HepG2 (cell line): ENCODE results near the gene PRSS8. TPM values are rescaled to one million over a fixed set of nuclear protein-coding genes. Genes with fewer than 3 reads are reported as not detected.

Source experiments
- ATAC-seq: fragments of 200-7000 bp; cut with Tn5 transposase; 3 replicates; pipeline ENCODE4 v1.9.1; 2020; ENCODE audit warnings: mild to moderate bottlenecking, moderate library complexity
- BruUV-seq: library from RNA; stranded (reverse); fragments of 400-500 nt; replicated peaks from 2 replicates; lab custom pipeline; 2021; lab: Mats Ljungman, UMichigan
- CTCF ChIA-PET: fragments of 300-600 bp; formaldehyde crosslinking; extraction: SDS; loops from one replicate; lab custom pipeline; 2021; ENCODE audit warnings: low total read pairs, inconsistent platforms, low intra/inter-chr PET ratio; lab: Yijun Ruan, JAX
- POLR2A ChIA-PET: fragments of 350-600 bp; sonication (Branson Sonifier 250); formaldehyde crosslinking; loops from one replicate; lab custom pipeline; 2020; ENCODE audit warnings: antibody characterized with exemption, inconsistent platforms; lab: Yijun Ruan, JAX
- DNase-seq: peaks from one replicate; pipeline ENCODE4 v3.0.0-alpha.2; 2015; ENCODE audit warnings: low spot score
- FAIRE-seq: peaks from 3 replicates; lab custom pipeline; 2011; peaks lifted over from hg19 to GRCh38; lab: Jason Lieb, UNC
- H2AFZ ChIP-seq: one replicate; pipeline ENCODE4 v1.6.1; 2011; ENCODE audit warnings: low read length, inconsistent platforms
- H3K27ac ChIP-seq: fragments of 300-600 bp; 3 replicates; pipeline ENCODE4 v1.8.0; 2011; ENCODE audit warnings: mixed run types, mild to moderate bottlenecking, mixed read lengths, low read length, inconsistent platforms; ENCODE audit not compliant: insufficient read depth; ENCODE audit errors: extremely low read length
- H3K27me3 ChIP-seq, 2 experiments: fragments of 200-600 bp in 1 of 2; 2 replicates in 1 of 2; 3 replicates in 1 of 2; pipeline versions ENCODE4 v1.6.0 to v1.8.0; 2011; ENCODE audit warnings: low read length in 2 of 2, mild to moderate bottlenecking in 2 of 2, moderate library complexity in 2 of 2, inconsistent platforms in 1 of 2; ENCODE audit not compliant: insufficient read depth in 2 of 2, control insufficient read depth in 1 of 2
- H3K36me3 ChIP-seq, 2 experiments: fragments of 200-600 bp in 1 of 2; replicated peaks in 1 of 2; 2 replicates in 1 of 2; 3 replicates in 1 of 2; pipeline versions ENCODE4 v1.5.1 to v1.8.0; 2011; ENCODE audit warnings: low read length in 2 of 2, inconsistent platforms in 1 of 2; ENCODE audit not compliant: insufficient read depth in 2 of 2, control insufficient read depth in 1 of 2
- H3K4me1 ChIP-seq: 2 replicates; pipeline ENCODE4 v1.5.1; 2012; ENCODE audit warnings: low read length, inconsistent platforms; ENCODE audit not compliant: insufficient read depth
- H3K4me2 ChIP-seq: 2 replicates; pipeline ENCODE4 v1.6.0; 2011; ENCODE audit warnings: low read depth, low read length, inconsistent platforms
- H3K4me3 ChIP-seq, 3 experiments: fragments of 200-600 bp in 1 of 3; sonication (generic), shearing (Covaris generic) in 1 of 3; replicated peaks in 1 of 3; 2 replicates each; pipeline ENCODE4 v1.5.1; 2011 to 2016; ENCODE audit warnings: low read length in 3 of 3, inconsistent platforms in 2 of 3, low read depth in 2 of 3, mild to moderate bottlenecking in 2 of 3, control low read depth in 1 of 3, mixed read lengths in 1 of 3; ENCODE audit not compliant: insufficient read depth in 1 of 3
- H3K79me2 ChIP-seq: one replicate; pipeline ENCODE4 v1.6.1; 2011; ENCODE audit warnings: low read length, inconsistent platforms; ENCODE audit not compliant: insufficient read depth
- H3K9ac ChIP-seq: 2 replicates; pipeline ENCODE4 v1.6.0; 2011; ENCODE audit warnings: mild to moderate bottlenecking, low read depth, low read length, inconsistent platforms; ENCODE audit not compliant: insufficient read depth
- H3K9me3 ChIP-seq: 2 replicates; pipeline ENCODE4 v1.5.1; 2012; ENCODE audit warnings: mild to moderate bottlenecking, low read length
- H4K20me1 ChIP-seq: 2 replicates; pipeline ENCODE4 v1.6.0; 2011; ENCODE audit warnings: inconsistent platforms, mild to moderate bottlenecking, low read length, moderate library complexity; ENCODE audit not compliant: insufficient read depth
- ELF1 ChIP-seq: sonication (generic); formaldehyde crosslinking; IDR thresholded peaks from 2 replicates; pipeline ENCODE4 v1.4.0; 2020; ENCODE audit warnings: missing genetic modification reagents
- HOXA5 ChIP-seq: sonication (generic); formaldehyde crosslinking; IDR thresholded peaks from 2 replicates; pipeline ENCODE4 v1.4.0; 2020; ENCODE audit warnings: missing genetic modification reagents
- SNAPC4 ChIP-seq: sonication (generic); formaldehyde crosslinking; IDR thresholded peaks from 2 replicates; pipeline ENCODE4 v1.4.0; 2020; ENCODE audit warnings: mild to moderate bottlenecking, missing genetic modification reagents
- ZNF136 ChIP-seq: sonication (generic); formaldehyde crosslinking; IDR thresholded peaks from 2 replicates; pipeline ENCODE4 v1.8.1; 2022; ENCODE audit warnings: low read depth, mild to moderate bottlenecking, moderate library complexity, missing genetic modification reagents
- ZNF382 ChIP-seq: sonication (generic); formaldehyde crosslinking; IDR thresholded peaks from 2 replicates; pipeline ENCODE4 v1.5.0; 2020; ENCODE audit warnings: missing genetic modification reagents, mild to moderate bottlenecking, borderline replicate concordance
- ZNF576 ChIP-seq: sonication (generic); formaldehyde crosslinking; IDR thresholded peaks from 2 replicates; pipeline ENCODE4 v1.4.0; 2020; ENCODE audit warnings: mild to moderate bottlenecking, missing genetic modification reagents
- ZNF746 ChIP-seq: sonication (generic); formaldehyde crosslinking; IDR thresholded peaks from 2 replicates; pipeline ENCODE4 v1.8.0; 2022; ENCODE audit warnings: mild to moderate bottlenecking, missing genetic modification reagents
- WGBS: methylation state at CpG from one replicate; pipeline ENCODE4 v1.1.6; 2017; ENCODE audit warnings: low lambda C conversion rate; 5-methylcytosine and 5-hydroxymethylcytosine counted together
- in situ Hi-C: cut with HindIII; loops from 2 replicates; pipeline ENCODE4 v1.10.0; 2017; ENCODE audit warnings: low pct_unique_long_range_greater_than_20kb; ENCODE audit not compliant: extremely low pct_ligation_motif_present
- intact Hi-C: fragments of 100-400 bp; cut with micrococcal nuclease; formaldehyde crosslinking; loops from one replicate; pipeline ENCODE4 v1.10.0; 2022; ENCODE audit not compliant: unreplicated experiment
- polyA plus RNA-seq, 8 experiments: library from polyadenylated mRNA; depleted of rRNA in 3 of 8; stranded (reverse) in 7 of 8; unstranded in 1 of 8; fragments of >200 nt; fragmentation: Illumina TruSeq in 4 of 8; extraction: Trizol in 4 of 8; gene quantifications; 2 replicates each; pipeline versions ENCODE4 v1.2.1 to v1.2.3, GENCODE V29; 2011 to 2016; ENCODE audit warnings: low read depth in 4 of 8, missing spikeins in 1 of 8, mixed read lengths in 1 of 8; ENCODE audit not compliant: insufficient read depth in 1 of 8
- total RNA-seq, 5 experiments: library from RNA; depleted of rRNA; stranded (reverse); fragments of >200 nt; fragmentation: Illumina TruSeq; extraction: Trizol; gene quantifications; 2 replicates each; pipeline ENCODE4 v1.2.3, GENCODE V29; 2016; ENCODE audit warnings: low read depth in 1 of 5
- TF ChIP-seq, protein P1 (sequence below): IDR thresholded peaks from 2 replicates; pipeline ENCODE4 v1.6.1; 2016; ENCODE audit warnings: control low read depth
- TF ChIP-seq, protein P2 (sequence below): sonication (generic); formaldehyde crosslinking; IDR thresholded peaks from 2 replicates; pipeline ENCODE4 v1.4.0; 2020; ENCODE audit warnings: missing genetic modification reagents, borderline replicate concordance

PRSS8 gene
- total and polyA plus RNA-seq, 2 of the 13 experiments (the other 11 are each of a cell fraction or from before 2014, with no cell fraction given), result 2.6 to 7.2 TPM

DNA sequence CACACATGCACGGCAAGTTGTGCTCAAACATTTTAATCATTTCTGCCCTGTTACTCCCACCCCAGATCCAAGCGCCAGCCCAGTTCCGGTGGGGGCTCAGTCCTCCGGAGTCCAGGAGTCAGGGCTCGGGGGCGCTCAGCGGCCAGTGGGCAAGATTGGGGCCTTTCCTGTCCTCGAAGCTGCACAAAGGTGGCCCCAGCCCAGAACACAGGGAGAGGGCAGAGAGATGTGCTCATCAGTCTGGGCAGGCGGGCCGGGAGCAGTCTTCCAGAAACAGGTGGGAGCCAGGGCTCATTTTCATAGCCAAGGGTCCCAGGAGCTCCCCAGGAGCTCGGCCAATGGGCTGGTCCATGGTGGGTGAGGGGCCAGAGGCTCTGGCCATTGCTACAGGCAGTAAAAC lies 4.1 kb downstream of the PRSS8 start:
- Histone ChIP-seq H3K4me2 (no peak overlapping the region), H3K9ac (no peak overlapping the region), H3K79me2 (no peaks in the 10 kb centered on the region), H3K9me3 (no peaks in the 10 kb centered on the region), H2AFZ (no peak overlapping the region), H3K4me1 (peaks cover 29% of the 10 kb centered on the region), H3K36me3 (peaks cover 17 to 18% of the 10 kb centered on the region in 2 experiments; a peak in 4 of 5 replicates), H3K27ac (no peak overlapping the region), H3K27me3 (peaks cover 2 to 3% of the 10 kb centered on the region in 2 experiments; a peak in 2 of 5 replicates), H3K4me3 (no peak overlapping the region), H4K20me1 (no peaks in the 10 kb centered on the region)
- ChIA-PET CTCF (no interaction called here), POLR2A (interaction anchor here (1.7 to 4.2 kb wide), 2 partner anchors 14 kb away, joined by 8 to 17 read pairs; partner anchors contain the start of gene KAT8)
- FAIRE-seq, result no peak
- no TSS peak for BruUV-seq
- intact Hi-C loops (no loop called here), in situ Hi-C loops (no loop called here)
- no peak for DNase-seq
- ATAC-seq, result no peak
- TF ChIP-seq, protein P1, sequence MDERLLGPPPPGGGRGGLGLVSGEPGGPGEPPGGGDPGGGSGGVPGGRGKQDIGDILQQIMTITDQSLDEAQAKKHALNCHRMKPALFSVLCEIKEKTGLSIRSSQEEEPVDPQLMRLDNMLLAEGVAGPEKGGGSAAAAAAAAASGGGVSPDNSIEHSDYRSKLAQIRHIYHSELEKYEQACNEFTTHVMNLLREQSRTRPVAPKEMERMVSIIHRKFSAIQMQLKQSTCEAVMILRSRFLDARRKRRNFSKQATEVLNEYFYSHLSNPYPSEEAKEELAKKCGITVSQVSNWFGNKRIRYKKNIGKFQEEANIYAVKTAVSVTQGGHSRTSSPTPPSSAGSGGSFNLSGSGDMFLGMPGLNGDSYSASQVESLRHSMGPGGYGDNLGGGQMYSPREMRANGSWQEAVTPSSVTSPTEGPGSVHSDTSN (CRISPR knock-in tag), result no peak
- TF ChIP-seq ZNF576 (CRISPR knock-in tag) (no peak), ELF1 (CRISPR knock-in tag) (no peak), SNAPC4 (CRISPR knock-in tag) (no peak), ZNF136 (no peak), ZNF382 (CRISPR knock-in tag) (no peak), HOXA5 (no peak), ZNF746 (CRISPR knock-in tag) (no peak)
- TF ChIP-seq, protein P2, sequence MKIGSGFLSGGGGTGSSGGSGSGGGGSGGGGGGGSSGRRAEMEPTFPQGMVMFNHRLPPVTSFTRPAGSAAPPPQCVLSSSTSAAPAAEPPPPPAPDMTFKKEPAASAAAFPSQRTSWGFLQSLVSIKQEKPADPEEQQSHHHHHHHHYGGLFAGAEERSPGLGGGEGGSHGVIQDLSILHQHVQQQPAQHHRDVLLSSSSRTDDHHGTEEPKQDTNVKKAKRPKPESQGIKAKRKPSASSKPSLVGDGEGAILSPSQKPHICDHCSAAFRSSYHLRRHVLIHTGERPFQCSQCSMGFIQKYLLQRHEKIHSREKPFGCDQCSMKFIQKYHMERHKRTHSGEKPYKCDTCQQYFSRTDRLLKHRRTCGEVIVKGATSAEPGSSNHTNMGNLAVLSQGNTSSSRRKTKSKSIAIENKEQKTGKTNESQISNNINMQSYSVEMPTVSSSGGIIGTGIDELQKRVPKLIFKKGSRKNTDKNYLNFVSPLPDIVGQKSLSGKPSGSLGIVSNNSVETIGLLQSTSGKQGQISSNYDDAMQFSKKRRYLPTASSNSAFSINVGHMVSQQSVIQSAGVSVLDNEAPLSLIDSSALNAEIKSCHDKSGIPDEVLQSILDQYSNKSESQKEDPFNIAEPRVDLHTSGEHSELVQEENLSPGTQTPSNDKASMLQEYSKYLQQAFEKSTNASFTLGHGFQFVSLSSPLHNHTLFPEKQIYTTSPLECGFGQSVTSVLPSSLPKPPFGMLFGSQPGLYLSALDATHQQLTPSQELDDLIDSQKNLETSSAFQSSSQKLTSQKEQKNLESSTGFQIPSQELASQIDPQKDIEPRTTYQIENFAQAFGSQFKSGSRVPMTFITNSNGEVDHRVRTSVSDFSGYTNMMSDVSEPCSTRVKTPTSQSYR, result no peak
- WGBS, result 98% methylated on average over 10 of the region's 11 CpGs
